ENCODE measurements around the gene STARD10.
A peak's percentile ranks its signal among the peaks of the same experiment; 100 is the strongest.

The STARD10 gene

GRCh38 chr11:72723508-72723907 lies 70.3 kb downstream of the STARD10 start:
- DNase-seq (ENCODE audit: low read depth): no peak
- no peak overlapping the region for H3K4me3 ChIP-seq (ENCODE audit: low read depth, low read length)
- TF ChIP-seq CTCF (IDR thresholded peaks at IDR 0.05; ENCODE audit: control insufficient read depth, extremely low read depth, insufficient read depth): no peak

GRCh38 chr11:72722050-72722748 lies 71.6 kb downstream of the STARD10 start:
- TF ChIP-seq CTCF (IDR thresholded peaks at IDR 0.05; ENCODE audit: control insufficient read depth, extremely low read depth, insufficient read depth): no peak
- DNase-seq (ENCODE audit: low read depth): peak; percentile 77
- peak overlapping the region; percentile 81 for H3K4me3 ChIP-seq (ENCODE audit: low read depth, low read length)

GRCh38 chr11:72721689-72722049 lies 72.2 kb downstream of the STARD10 start:
- peak overlapping the region; percentile 81 for H3K4me3 ChIP-seq (ENCODE audit: low read depth, low read length)
- no peak for TF ChIP-seq CTCF (IDR thresholded peaks at IDR 0.05; ENCODE audit: control insufficient read depth, extremely low read depth, insufficient read depth)
- no peak for DNase-seq (ENCODE audit: low read depth)

- no peak for TF ChIP-seq CTCF (IDR thresholded peaks at IDR 0.05; ENCODE audit: control insufficient read depth, extremely low read depth, insufficient read depth)
- no peak for DNase-seq (ENCODE audit: low read depth)
- H3K4me3 ChIP-seq (ENCODE audit: low read depth, low read length): peak overlapping the region; percentile 81
These were observed 72.6 kb downstream of the STARD10 start for GRCh38 chr11:72721276-72721675.

- TF ChIP-seq CTCF (IDR thresholded peaks at IDR 0.05; ENCODE audit: control insufficient read depth, extremely low read depth, insufficient read depth): no peak
- H3K4me3 ChIP-seq (ENCODE audit: low read depth, low read length): peak overlapping the region; percentile 81
- DNase-seq (ENCODE audit: low read depth): peak; percentile 11
These were observed 73.1 kb downstream of the STARD10 start for GRCh38 chr11:72720784-72721183.

- no peak for TF ChIP-seq CTCF (IDR thresholded peaks at IDR 0.05; ENCODE audit: control insufficient read depth, extremely low read depth, insufficient read depth)
- no peak overlapping the region for H3K4me3 ChIP-seq (ENCODE audit: low read depth, low read length)
- DNase-seq (ENCODE audit: low read depth): no peak
These were observed 73.8 kb downstream of the STARD10 start for GRCh38 chr11:72720047-72720446.

GRCh38 chr11:72719551-72719950 lies 74.3 kb downstream of the STARD10 start:
- no peak for DNase-seq (ENCODE audit: low read depth)
- H3K4me3 ChIP-seq (ENCODE audit: low read depth, low read length): no peak overlapping the region
- TF ChIP-seq CTCF (IDR thresholded peaks at IDR 0.05; ENCODE audit: control insufficient read depth, extremely low read depth, insufficient read depth): no peak

All from LNCaP clone FGC (cell line).